ENCODE measurements around the gene FAM120B.

DNA sequence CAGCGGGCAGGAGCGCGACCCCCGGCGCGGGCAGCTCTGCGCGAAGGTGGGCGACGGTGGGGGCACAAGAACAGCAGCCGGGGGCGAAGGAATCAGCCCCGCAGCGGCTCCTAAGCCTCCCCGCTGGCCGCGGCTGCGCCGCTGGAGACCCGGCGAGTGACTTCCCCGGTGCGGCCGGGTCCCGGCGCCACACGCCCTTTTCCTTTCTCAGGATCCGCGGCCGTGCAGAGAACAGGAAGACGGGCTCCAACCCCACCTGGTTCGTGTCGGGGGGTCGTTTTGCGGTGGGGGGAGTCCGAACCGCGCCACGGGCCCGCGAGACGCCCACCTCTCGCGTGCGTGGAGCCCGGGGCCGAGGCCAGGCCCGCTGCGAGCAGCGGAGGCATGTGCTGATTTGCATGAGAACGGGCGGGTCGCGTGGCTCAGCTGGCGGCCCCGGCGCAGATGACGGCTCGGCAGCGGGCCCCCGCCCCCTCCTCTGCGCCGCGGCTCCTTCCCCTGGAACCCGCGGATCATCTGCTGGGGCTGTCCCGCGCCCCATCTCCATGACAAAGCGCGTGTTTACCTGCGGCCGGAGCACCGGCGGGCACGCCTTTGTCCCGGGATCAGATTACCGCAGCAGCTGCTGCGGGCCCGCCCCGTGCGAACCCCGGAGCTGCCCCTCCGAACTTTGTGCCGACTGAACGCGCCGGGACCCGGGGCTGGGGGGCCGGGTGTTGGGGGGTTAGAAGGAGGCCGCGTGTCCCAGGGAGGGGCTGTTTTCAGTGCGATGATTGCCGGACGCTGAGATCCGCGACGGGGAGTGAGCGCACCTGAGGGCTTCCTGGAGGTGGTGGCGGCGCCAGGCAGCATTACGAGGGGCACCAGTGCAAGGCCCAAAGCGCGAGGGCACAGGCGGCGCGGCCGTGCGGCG lies 10.8 kb upstream of the FAM120B start:
- TF ChIP-seq, protein P1, sequence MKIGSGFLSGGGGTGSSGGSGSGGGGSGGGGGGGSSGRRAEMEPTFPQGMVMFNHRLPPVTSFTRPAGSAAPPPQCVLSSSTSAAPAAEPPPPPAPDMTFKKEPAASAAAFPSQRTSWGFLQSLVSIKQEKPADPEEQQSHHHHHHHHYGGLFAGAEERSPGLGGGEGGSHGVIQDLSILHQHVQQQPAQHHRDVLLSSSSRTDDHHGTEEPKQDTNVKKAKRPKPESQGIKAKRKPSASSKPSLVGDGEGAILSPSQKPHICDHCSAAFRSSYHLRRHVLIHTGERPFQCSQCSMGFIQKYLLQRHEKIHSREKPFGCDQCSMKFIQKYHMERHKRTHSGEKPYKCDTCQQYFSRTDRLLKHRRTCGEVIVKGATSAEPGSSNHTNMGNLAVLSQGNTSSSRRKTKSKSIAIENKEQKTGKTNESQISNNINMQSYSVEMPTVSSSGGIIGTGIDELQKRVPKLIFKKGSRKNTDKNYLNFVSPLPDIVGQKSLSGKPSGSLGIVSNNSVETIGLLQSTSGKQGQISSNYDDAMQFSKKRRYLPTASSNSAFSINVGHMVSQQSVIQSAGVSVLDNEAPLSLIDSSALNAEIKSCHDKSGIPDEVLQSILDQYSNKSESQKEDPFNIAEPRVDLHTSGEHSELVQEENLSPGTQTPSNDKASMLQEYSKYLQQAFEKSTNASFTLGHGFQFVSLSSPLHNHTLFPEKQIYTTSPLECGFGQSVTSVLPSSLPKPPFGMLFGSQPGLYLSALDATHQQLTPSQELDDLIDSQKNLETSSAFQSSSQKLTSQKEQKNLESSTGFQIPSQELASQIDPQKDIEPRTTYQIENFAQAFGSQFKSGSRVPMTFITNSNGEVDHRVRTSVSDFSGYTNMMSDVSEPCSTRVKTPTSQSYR (CRISPR knock-in tag; IDR thresholded peaks at IDR 0.05): peak; percentile 95
- TF ChIP-seq, protein P2, sequence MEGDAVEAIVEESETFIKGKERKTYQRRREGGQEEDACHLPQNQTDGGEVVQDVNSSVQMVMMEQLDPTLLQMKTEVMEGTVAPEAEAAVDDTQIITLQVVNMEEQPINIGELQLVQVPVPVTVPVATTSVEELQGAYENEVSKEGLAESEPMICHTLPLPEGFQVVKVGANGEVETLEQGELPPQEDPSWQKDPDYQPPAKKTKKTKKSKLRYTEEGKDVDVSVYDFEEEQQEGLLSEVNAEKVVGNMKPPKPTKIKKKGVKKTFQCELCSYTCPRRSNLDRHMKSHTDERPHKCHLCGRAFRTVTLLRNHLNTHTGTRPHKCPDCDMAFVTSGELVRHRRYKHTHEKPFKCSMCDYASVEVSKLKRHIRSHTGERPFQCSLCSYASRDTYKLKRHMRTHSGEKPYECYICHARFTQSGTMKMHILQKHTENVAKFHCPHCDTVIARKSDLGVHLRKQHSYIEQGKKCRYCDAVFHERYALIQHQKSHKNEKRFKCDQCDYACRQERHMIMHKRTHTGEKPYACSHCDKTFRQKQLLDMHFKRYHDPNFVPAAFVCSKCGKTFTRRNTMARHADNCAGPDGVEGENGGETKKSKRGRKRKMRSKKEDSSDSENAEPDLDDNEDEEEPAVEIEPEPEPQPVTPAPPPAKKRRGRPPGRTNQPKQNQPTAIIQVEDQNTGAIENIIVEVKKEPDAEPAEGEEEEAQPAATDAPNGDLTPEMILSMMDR (IDR thresholded peaks at IDR 0.05): no peak
- TF ChIP-seq CREM (CRISPR knock-in tag; IDR thresholded peaks at IDR 0.05) (0 out of 2 replicates have a peak, but pooled peaks have one; percentile 38), ZNF121 (CRISPR knock-in tag; IDR thresholded peaks at IDR 0.05) (peak; percentile 94), ZNF138 (CRISPR knock-in tag; conservative IDR thresholded peaks at IDR 0.05) (no peak; the same call in 1 of the 2 replicates), SMAD3 (CRISPR knock-in tag; IDR thresholded peaks at IDR 0.05; ENCODE audit: borderline replicate concordance) (peak; percentile 66; the same call in 1 of the 2 replicates), ESRRA (CRISPR knock-in tag; IDR thresholded peaks at IDR 0.05; ENCODE audit: borderline replicate concordance) (0 out of 2 replicates have a peak, but pooled peaks have one; percentile 22)
- TF ChIP-seq, protein P3, sequence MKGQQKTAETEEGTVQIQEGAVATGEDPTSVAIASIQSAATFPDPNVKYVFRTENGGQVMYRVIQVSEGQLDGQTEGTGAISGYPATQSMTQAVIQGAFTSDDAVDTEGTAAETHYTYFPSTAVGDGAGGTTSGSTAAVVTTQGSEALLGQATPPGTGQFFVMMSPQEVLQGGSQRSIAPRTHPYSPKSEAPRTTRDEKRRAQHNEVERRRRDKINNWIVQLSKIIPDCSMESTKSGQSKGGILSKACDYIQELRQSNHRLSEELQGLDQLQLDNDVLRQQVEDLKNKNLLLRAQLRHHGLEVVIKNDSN (CRISPR knock-in tag; IDR thresholded peaks at IDR 0.05): peak; percentile 59; the same call in 1 of the 2 replicates
- TF ChIP-seq, protein P4, sequence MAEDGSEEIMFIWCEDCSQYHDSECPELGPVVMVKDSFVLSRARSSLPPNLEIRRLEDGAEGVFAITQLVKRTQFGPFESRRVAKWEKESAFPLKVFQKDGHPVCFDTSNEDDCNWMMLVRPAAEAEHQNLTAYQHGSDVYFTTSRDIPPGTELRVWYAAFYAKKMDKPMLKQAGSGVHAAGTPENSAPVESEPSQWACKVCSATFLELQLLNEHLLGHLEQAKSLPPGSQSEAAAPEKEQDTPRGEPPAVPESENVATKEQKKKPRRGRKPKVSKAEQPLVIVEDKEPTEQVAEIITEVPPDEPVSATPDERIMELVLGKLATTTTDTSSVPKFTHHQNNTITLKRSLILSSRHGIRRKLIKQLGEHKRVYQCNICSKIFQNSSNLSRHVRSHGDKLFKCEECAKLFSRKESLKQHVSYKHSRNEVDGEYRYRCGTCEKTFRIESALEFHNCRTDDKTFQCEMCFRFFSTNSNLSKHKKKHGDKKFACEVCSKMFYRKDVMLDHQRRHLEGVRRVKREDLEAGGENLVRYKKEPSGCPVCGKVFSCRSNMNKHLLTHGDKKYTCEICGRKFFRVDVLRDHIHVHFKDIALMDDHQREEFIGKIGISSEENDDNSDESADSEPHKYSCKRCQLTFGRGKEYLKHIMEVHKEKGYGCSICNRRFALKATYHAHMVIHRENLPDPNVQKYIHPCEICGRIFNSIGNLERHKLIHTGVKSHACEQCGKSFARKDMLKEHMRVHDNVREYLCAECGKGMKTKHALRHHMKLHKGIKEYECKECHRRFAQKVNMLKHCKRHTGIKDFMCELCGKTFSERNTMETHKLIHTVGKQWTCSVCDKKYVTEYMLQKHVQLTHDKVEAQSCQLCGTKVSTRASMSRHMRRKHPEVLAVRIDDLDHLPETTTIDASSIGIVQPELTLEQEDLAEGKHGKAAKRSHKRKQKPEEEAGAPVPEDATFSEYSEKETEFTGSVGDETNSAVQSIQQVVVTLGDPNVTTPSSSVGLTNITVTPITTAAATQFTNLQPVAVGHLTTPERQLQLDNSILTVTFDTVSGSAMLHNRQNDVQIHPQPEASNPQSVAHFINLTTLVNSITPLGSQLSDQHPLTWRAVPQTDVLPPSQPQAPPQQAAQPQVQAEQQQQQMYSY (CRISPR knock-in tag; IDR thresholded peaks at IDR 0.05): no peak
- TF ChIP-seq, protein P5, sequence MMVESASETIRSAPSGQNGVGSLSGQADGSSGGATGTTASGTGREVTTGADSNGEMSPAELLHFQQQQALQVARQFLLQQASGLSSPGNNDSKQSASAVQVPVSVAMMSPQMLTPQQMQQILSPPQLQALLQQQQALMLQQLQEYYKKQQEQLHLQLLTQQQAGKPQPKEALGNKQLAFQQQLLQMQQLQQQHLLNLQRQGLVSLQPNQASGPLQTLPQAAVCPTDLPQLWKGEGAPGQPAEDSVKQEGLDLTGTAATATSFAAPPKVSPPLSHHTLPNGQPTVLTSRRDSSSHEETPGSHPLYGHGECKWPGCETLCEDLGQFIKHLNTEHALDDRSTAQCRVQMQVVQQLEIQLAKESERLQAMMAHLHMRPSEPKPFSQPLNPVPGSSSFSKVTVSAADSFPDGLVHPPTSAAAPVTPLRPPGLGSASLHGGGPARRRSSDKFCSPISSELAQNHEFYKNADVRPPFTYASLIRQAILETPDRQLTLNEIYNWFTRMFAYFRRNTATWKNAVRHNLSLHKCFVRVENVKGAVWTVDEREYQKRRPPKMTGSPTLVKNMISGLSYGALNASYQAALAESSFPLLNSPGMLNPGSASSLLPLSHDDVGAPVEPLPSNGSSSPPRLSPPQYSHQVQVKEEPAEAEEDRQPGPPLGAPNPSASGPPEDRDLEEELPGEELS (CRISPR knock-in tag; IDR thresholded peaks at IDR 0.05): peak; percentile 99; the same call in 1 of the 2 replicates

Measured in WTC11 (cell line).